SK-N-SH treated with all-trans-retinoic acid at 6 μM for 48 hours (cell line): ENCODE measurements around the gene AP2S1.
"Not testable (repeated sequence)": the region's sequence is repeated elsewhere in the genome, so short reads cannot be mapped to it uniquely, and the experiment has no call there.

Experiments used
- ATAC-seq: fragments of 200-7000 bp; cut with Tn5 transposase; 3 replicates; pipeline ENCODE4 v1.9.1; 2020; ENCODE audit warnings: mild to moderate bottlenecking, moderate library complexity
- ARNTL ChIP-seq: fragments of 450-650 bp; formaldehyde crosslinking; IDR thresholded peaks from 2 replicates; pipeline ENCODE4 v1.5.0; 2020; ENCODE audit warnings: low read depth, mild to moderate bottlenecking, moderate library complexity, borderline replicate concordance
- BACH2 ChIP-seq: fragments of 250-450 bp; sonication (Bioruptor Pico); IDR thresholded peaks from 2 replicates; pipeline ENCODE4 v1.9.0; 2021; ENCODE audit warnings: mild to moderate bottlenecking, borderline replicate concordance
- CREB5 ChIP-seq: fragments of 250-450 bp; sonication (Bioruptor Pico); IDR thresholded peaks from 2 replicates; pipeline ENCODE4 v1.5.1; 2020; ENCODE audit warnings: low read depth, mild to moderate bottlenecking, moderate library complexity
- CSDC2 ChIP-seq: fragments of 250-450 bp; sonication (Bioruptor Pico); IDR thresholded peaks from 2 replicates; pipeline ENCODE4 v1.5.0; 2020; ENCODE audit warnings: mild to moderate bottlenecking, moderate library complexity
- CSRNP3 ChIP-seq: fragments of 250-450 bp; sonication (Bioruptor Pico); IDR thresholded peaks from 2 replicates; pipeline ENCODE4 v1.5.1; 2021; ENCODE audit warnings: mild to moderate bottlenecking, moderate library complexity
- ESRRG ChIP-seq: fragments of 250-450 bp; sonication (Bioruptor Pico); IDR thresholded peaks from 2 replicates; pipeline ENCODE4 v1.6.1; 2021; ENCODE audit warnings: mild to moderate bottlenecking
- GLIS3 ChIP-seq: fragments of 250-450 bp; sonication (Bioruptor Pico); IDR thresholded peaks from 2 replicates; pipeline ENCODE4 v1.5.0; 2020; ENCODE audit warnings: mild to moderate bottlenecking, moderate library complexity
- ISL1 ChIP-seq: fragments of 250-450 bp; sonication (Bioruptor Pico); IDR thresholded peaks from 2 replicates; pipeline ENCODE4 v2.1.2; 2022; ENCODE audit warnings: mild to moderate bottlenecking, moderate library complexity
- OSR1 ChIP-seq: fragments of 250-450 bp; sonication (Bioruptor Pico); IDR thresholded peaks from 2 replicates; pipeline ENCODE4 v1.8.0; 2022; ENCODE audit warnings: moderate library complexity, mild to moderate bottlenecking, inconsistent platforms
- PATZ1 ChIP-seq: fragments of 250-450 bp; sonication (Bioruptor Pico); IDR thresholded peaks from 2 replicates; pipeline ENCODE4 v1.8.0; 2020; ENCODE audit warnings: mild to moderate bottlenecking, moderate library complexity, borderline replicate concordance
- POU6F1 ChIP-seq: fragments of 250-450 bp; sonication (Bioruptor Pico); IDR thresholded peaks from 2 replicates; pipeline ENCODE4 v1.8.0; 2021; ENCODE audit warnings: low read depth, mild to moderate bottlenecking, moderate library complexity, borderline replicate concordance
- RARB ChIP-seq: fragments of 250-450 bp; sonication (Bioruptor Pico); IDR thresholded peaks from 2 replicates; pipeline ENCODE4 v1.8.0; 2021; ENCODE audit warnings: mild to moderate bottlenecking, moderate library complexity
- TCF4 ChIP-seq: fragments of 250-450 bp; sonication (Bioruptor Pico); IDR thresholded peaks from 2 replicates; pipeline ENCODE4 v1.8.0; 2021; ENCODE audit warnings: mild to moderate bottlenecking, moderate library complexity, borderline replicate concordance
- TSHZ2 ChIP-seq: fragments of 250-450 bp; sonication (Bioruptor Pico); IDR thresholded peaks from 2 replicates; pipeline ENCODE4 v1.5.0; 2020; ENCODE audit warnings: mild to moderate bottlenecking, moderate library complexity
- ZC3H10 ChIP-seq: fragments of 250-450 bp; sonication (Bioruptor Pico); IDR thresholded peaks from 2 replicates; pipeline ENCODE4 v1.5.1; 2021; ENCODE audit warnings: mild to moderate bottlenecking, moderate library complexity
- ZFP3 ChIP-seq: fragments of 250-450 bp; sonication (Bioruptor Pico); IDR thresholded peaks from 2 replicates; pipeline ENCODE4 v1.5.0; 2020; ENCODE audit warnings: mild to moderate bottlenecking, moderate library complexity
- ZFP30 ChIP-seq: fragments of 450-650 bp; formaldehyde crosslinking; IDR thresholded peaks from 2 replicates; pipeline ENCODE4 v1.5.0; 2022; ENCODE audit warnings: mild to moderate bottlenecking, moderate library complexity
- ZNF565 ChIP-seq: fragments of 450-650 bp; formaldehyde crosslinking; conservative IDR thresholded peaks from 2 replicates; pipeline ENCODE4 v1.5.0; 2020; ENCODE audit warnings: low read depth, mild to moderate bottlenecking, moderate library complexity
- ZNF70 ChIP-seq: fragments of 450-650 bp; formaldehyde crosslinking; IDR thresholded peaks from 2 replicates; pipeline ENCODE4 v1.5.0; 2020; ENCODE audit warnings: mild to moderate bottlenecking, moderate library complexity
- ZNF8 ChIP-seq: fragments of 450-650 bp; formaldehyde crosslinking; IDR thresholded peaks from 2 replicates; pipeline ENCODE4 v1.5.0; 2020; ENCODE audit warnings: mild to moderate bottlenecking, moderate library complexity

Gene AP2S1

GRCh38 chr19:46806656-46807055, 44.0 kb downstream of the AP2S1 start:
- no peak for ATAC-seq
- no peak for TF ChIP-seq ZNF565
- TF ChIP-seq, all 23 proteins: peak for 0

GRCh38 chr19:46804432-46804831, 46.2 kb downstream of the AP2S1 start:
- ATAC-seq, result not testable (repeated sequence)

GRCh38 chr19:46803555-46803954, 47.1 kb downstream of the AP2S1 start:
- no peak for ATAC-seq
- no peak for TF ChIP-seq CSRNP3
- TF ChIP-seq ISL1, result no peak
- TF ChIP-seq ZNF70 (CRISPR knock-in tag), result no peak
- TF ChIP-seq TCF4, result no peak
- no peak for TF ChIP-seq CSDC2 (CRISPR knock-in tag)
- no peak for TF ChIP-seq BACH2
- no peak for TF ChIP-seq POU6F1 (CRISPR knock-in tag)
- no peak for TF ChIP-seq ZFP3 (CRISPR knock-in tag)
- no peak for TF ChIP-seq ZNF8 (CRISPR knock-in tag)
- no peak for TF ChIP-seq ARNTL
- TF ChIP-seq PATZ1, result no peak
- TF ChIP-seq TSHZ2, result no peak
- no peak for TF ChIP-seq ZC3H10
- no peak for TF ChIP-seq RARB (CRISPR knock-in tag)
- TF ChIP-seq CREB5 (CRISPR knock-in tag), result no peak
- no peak for TF ChIP-seq ESRRG (CRISPR knock-in tag)
- TF ChIP-seq ZNF565, result no peak
- no peak for TF ChIP-seq GLIS3 (CRISPR knock-in tag)
- TF ChIP-seq, all 23 proteins: peak for 0

- TF ChIP-seq ZNF70 (CRISPR knock-in tag), result no peak
- TF ChIP-seq OSR1 (CRISPR knock-in tag), result no peak
- no peak for TF ChIP-seq ARNTL
- TF ChIP-seq ZFP3 (CRISPR knock-in tag), result no peak
- TF ChIP-seq CSDC2 (CRISPR knock-in tag), result no peak
- TF ChIP-seq RARB (CRISPR knock-in tag), result no peak
- TF ChIP-seq ESRRG (CRISPR knock-in tag), result no peak
- no peak for TF ChIP-seq ZNF565
- TF ChIP-seq ZC3H10, result no peak
- TF ChIP-seq TCF4, result no peak
- TF ChIP-seq GLIS3 (CRISPR knock-in tag), result no peak
- no peak for TF ChIP-seq TSHZ2
- TF ChIP-seq ZFP30 (CRISPR knock-in tag), result no peak
- TF ChIP-seq BACH2, result no peak
- no peak for TF ChIP-seq CSRNP3
- no peak for TF ChIP-seq ZNF8 (CRISPR knock-in tag)
- TF ChIP-seq, all 23 proteins: peak for 0
- ATAC-seq, result no peak
These were observed 48.5 kb downstream of the AP2S1 start for GRCh38 chr19:46802152-46802551.
